Measurements from ENCODE around the gene EFNA1. TPM values are rescaled to one million over a fixed set of nuclear protein-coding genes. Genes with fewer than 3 reads are reported as not detected.

EFNA1 gene
- polyA plus RNA-seq, 1 donor from 2014 or later, result 0.50 TPM

- H3K27ac ChIP-seq (ENCODE audit: low read length), result no peak overlapping the region
- H3K36me3 ChIP-seq (ENCODE audit: insufficient read depth, low read length), result no peaks in the 10 kb centered on the region
- no peaks in the 10 kb centered on the region for H3K9me3 ChIP-seq (ENCODE audit: low read length)
- H3K9ac ChIP-seq (ENCODE audit: low read length), result no peak overlapping the region
- H3K79me2 ChIP-seq (replicated peaks; ENCODE audit: insufficient read depth, low read length), result no peaks in the 10 kb centered on the region
- H2AFZ ChIP-seq (ENCODE audit: low read depth, low read length), result no peak overlapping the region
- no peaks in the 10 kb centered on the region for H3K9me2 ChIP-seq (ENCODE audit: insufficient read depth, low read length)
- TF ChIP-seq EZH2 (IDR thresholded peaks at IDR 0.05; ENCODE audit: borderline replicate concordance, insufficient read depth, low read length, poor library complexity, severe bottlenecking) (no peak), EP300 (conservative IDR thresholded peaks at IDR 0.05; ENCODE audit: poor library complexity, severe bottlenecking) (no peak), MXI1 (conservative IDR thresholded peaks at IDR 0.05; ENCODE audit: poor library complexity, severe bottlenecking) (no peak), TAF1 (IDR thresholded peaks at IDR 0.05; ENCODE audit: low read depth) (no peak), SMC3 (conservative IDR thresholded peaks at IDR 0.05; ENCODE audit: poor library complexity) (no peak), RAD21 (conservative IDR thresholded peaks at IDR 0.05) (no peak), POLR2AphosphoS5 (IDR thresholded peaks at IDR 0.05) (no peak)
- TF ChIP-seq, protein P1, sequence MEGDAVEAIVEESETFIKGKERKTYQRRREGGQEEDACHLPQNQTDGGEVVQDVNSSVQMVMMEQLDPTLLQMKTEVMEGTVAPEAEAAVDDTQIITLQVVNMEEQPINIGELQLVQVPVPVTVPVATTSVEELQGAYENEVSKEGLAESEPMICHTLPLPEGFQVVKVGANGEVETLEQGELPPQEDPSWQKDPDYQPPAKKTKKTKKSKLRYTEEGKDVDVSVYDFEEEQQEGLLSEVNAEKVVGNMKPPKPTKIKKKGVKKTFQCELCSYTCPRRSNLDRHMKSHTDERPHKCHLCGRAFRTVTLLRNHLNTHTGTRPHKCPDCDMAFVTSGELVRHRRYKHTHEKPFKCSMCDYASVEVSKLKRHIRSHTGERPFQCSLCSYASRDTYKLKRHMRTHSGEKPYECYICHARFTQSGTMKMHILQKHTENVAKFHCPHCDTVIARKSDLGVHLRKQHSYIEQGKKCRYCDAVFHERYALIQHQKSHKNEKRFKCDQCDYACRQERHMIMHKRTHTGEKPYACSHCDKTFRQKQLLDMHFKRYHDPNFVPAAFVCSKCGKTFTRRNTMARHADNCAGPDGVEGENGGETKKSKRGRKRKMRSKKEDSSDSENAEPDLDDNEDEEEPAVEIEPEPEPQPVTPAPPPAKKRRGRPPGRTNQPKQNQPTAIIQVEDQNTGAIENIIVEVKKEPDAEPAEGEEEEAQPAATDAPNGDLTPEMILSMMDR (IDR thresholded peaks at IDR 0.05; ENCODE audit: poor library complexity, severe bottlenecking), result no peak
- TF ChIP-seq, protein P2, sequence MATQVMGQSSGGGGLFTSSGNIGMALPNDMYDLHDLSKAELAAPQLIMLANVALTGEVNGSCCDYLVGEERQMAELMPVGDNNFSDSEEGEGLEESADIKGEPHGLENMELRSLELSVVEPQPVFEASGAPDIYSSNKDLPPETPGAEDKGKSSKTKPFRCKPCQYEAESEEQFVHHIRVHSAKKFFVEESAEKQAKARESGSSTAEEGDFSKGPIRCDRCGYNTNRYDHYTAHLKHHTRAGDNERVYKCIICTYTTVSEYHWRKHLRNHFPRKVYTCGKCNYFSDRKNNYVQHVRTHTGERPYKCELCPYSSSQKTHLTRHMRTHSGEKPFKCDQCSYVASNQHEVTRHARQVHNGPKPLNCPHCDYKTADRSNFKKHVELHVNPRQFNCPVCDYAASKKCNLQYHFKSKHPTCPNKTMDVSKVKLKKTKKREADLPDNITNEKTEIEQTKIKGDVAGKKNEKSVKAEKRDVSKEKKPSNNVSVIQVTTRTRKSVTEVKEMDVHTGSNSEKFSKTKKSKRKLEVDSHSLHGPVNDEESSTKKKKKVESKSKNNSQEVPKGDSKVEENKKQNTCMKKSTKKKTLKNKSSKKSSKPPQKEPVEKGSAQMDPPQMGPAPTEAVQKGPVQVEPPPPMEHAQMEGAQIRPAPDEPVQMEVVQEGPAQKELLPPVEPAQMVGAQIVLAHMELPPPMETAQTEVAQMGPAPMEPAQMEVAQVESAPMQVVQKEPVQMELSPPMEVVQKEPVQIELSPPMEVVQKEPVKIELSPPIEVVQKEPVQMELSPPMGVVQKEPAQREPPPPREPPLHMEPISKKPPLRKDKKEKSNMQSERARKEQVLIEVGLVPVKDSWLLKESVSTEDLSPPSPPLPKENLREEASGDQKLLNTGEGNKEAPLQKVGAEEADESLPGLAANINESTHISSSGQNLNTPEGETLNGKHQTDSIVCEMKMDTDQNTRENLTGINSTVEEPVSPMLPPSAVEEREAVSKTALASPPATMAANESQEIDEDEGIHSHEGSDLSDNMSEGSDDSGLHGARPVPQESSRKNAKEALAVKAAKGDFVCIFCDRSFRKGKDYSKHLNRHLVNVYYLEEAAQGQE (IDR thresholded peaks at IDR 0.05; ENCODE audit: borderline replicate concordance), result no peak
- no peak overlapping the region for H3K4me2 ChIP-seq (ENCODE audit: low read length)
- H3F3A ChIP-seq (ENCODE audit: insufficient read depth, low read length, poor library complexity, severe bottlenecking), result peaks cover 2% of the 10 kb centered on the region
- H3K4me3 ChIP-seq (ENCODE audit: low read length), result peak overlapping the region; percentile 64
- no peaks in the 10 kb centered on the region for H4K20me1 ChIP-seq (ENCODE audit: insufficient read depth)
- peaks cover 48% of the 10 kb centered on the region for H3K27me3 ChIP-seq (ENCODE audit: insufficient read depth, low read depth, low read length)
Measured at GRCh38 chr1:155125511-155125945, 2.1 kb upstream of the EFNA1 start.

- H3K27me3 ChIP-seq (ENCODE audit: insufficient read depth, low read depth, low read length), result peaks cover 48% of the 10 kb centered on the region
- H2AFZ ChIP-seq (ENCODE audit: low read depth, low read length), result peak overlapping the region; percentile 15
- H3K79me2 ChIP-seq (replicated peaks; ENCODE audit: insufficient read depth, low read length), result no peaks in the 10 kb centered on the region
- no peaks in the 10 kb centered on the region for H3K36me3 ChIP-seq (ENCODE audit: insufficient read depth, low read length)
- no peak for TF ChIP-seq EZH2 (IDR thresholded peaks at IDR 0.05; ENCODE audit: borderline replicate concordance, insufficient read depth, low read length, poor library complexity, severe bottlenecking)
- no peak for TF ChIP-seq TAF1 (IDR thresholded peaks at IDR 0.05; ENCODE audit: low read depth)
- TF ChIP-seq, protein P1 (IDR thresholded peaks at IDR 0.05; ENCODE audit: poor library complexity, severe bottlenecking), result no peak
- TF ChIP-seq, protein P2 (IDR thresholded peaks at IDR 0.05; ENCODE audit: borderline replicate concordance), result no peak
- no peak for TF ChIP-seq EP300 (conservative IDR thresholded peaks at IDR 0.05; ENCODE audit: poor library complexity, severe bottlenecking)
- no peak for TF ChIP-seq SMC3 (conservative IDR thresholded peaks at IDR 0.05; ENCODE audit: poor library complexity)
- TF ChIP-seq MXI1 (conservative IDR thresholded peaks at IDR 0.05; ENCODE audit: poor library complexity, severe bottlenecking), result no peak
- no peak for TF ChIP-seq RAD21 (conservative IDR thresholded peaks at IDR 0.05)
- no peak for TF ChIP-seq POLR2AphosphoS5 (IDR thresholded peaks at IDR 0.05)
- H4K20me1 ChIP-seq (ENCODE audit: insufficient read depth), result no peaks in the 10 kb centered on the region
- peak overlapping the region; percentile 57 for H3K9ac ChIP-seq (ENCODE audit: low read length)
- peaks cover 2% of the 10 kb centered on the region for H3F3A ChIP-seq (ENCODE audit: insufficient read depth, low read length, poor library complexity, severe bottlenecking)
- no peak overlapping the region for H3K27ac ChIP-seq (ENCODE audit: low read length)
- H3K4me2 ChIP-seq (ENCODE audit: low read length), result peak overlapping the region; percentile 84
- peak overlapping the region; percentile 64 for H3K4me3 ChIP-seq (ENCODE audit: low read length)
- H3K9me2 ChIP-seq (ENCODE audit: insufficient read depth, low read length), result no peaks in the 10 kb centered on the region
- H3K9me3 ChIP-seq (ENCODE audit: low read length), result no peaks in the 10 kb centered on the region
Measured at GRCh38 chr1:155125946-155126555, 1.6 kb upstream of the EFNA1 start.

Measured in neural cell (in vitro differentiated cells).